Uterus (tissue), 4 donors: ENCODE results near the gene PHC2. TPM values are rescaled to one million over a fixed set of nuclear protein-coding genes. Genes with fewer than 3 reads are reported as not detected.

Experiments
- DNase-seq, 2 donors: peaks; one replicate each; pipeline ENCODE4 v3.0.0-alpha.2; 2019 to 2020
- H3K27ac ChIP-seq, 2 donors: fragments of 200-600 bp; sonication (generic); 1 replicate in 1 of 2; 2 replicates in 1 of 2; pipeline ENCODE4 v1.5.1; 2016 to 2018
- H3K27me3 ChIP-seq, 2 donors: fragments of 200-600 bp; sonication (generic); one replicate each; pipeline ENCODE4 v1.5.1; 2018 to 2019; ENCODE audit warnings: control low read depth in 1 of 2
- H3K36me3 ChIP-seq, 2 donors: fragments of 200-600 bp; sonication (generic); one replicate each; pipeline ENCODE4 v1.5.1; 2019; ENCODE audit warnings: control low read depth in 1 of 2
- H3K4me1 ChIP-seq, 2 donors: fragments of 200-600 bp; sonication (generic); one replicate each; pipeline ENCODE4 v1.5.1; 2018 to 2019; ENCODE audit warnings: control low read depth in 1 of 2
- H3K4me3 ChIP-seq, 2 donors: fragments of 200-600 bp; sonication (generic); 1 replicate in 1 of 2; 2 replicates in 1 of 2; pipeline ENCODE4 v1.5.1; 2018 to 2019; ENCODE audit warnings: mild to moderate bottlenecking in 1 of 2
- H3K9me3 ChIP-seq, 2 donors: fragments of 200-600 bp; sonication (generic); one replicate each; pipeline ENCODE4 v1.5.1; 2019; ENCODE audit warnings: control low read depth in 1 of 2
- POLR2A ChIP-seq, 2 donors: fragments of 450-650 bp; IDR thresholded peaks; one replicate each; pipeline ENCODE4 v1.6.1; 2016; ENCODE audit warnings: antibody characterized with exemption in 2 of 2, mild to moderate bottlenecking in 1 of 2, moderate library complexity in 1 of 2
- intact Hi-C: fragments of 100-400 bp; cut with DNase I; formaldehyde crosslinking; loops from one replicate; pipeline ENCODE4 v1.15.1; 2023; ENCODE audit warnings: low total_unique reads
- total RNA-seq, 4 donors: library from RNA; depleted of rRNA in 3 of 4; stranded (reverse); fragments of >200 nt in 3 of 4; gene quantifications; one replicate each; pipeline versions ENCODE4 v1.1.0 to v1.2.4, GENCODE V29; 2014 to 2023
- TF ChIP-seq, protein P1 (sequence below), 4 experiments: fragments of 200-600 bp in 2 of 4; fragments of 450-650 bp in 2 of 4; sonication (generic) in 2 of 4; IDR thresholded peaks; one replicate each; pipeline ENCODE4 v1.5.1; 2016 to 2019; ENCODE audit warnings: antibody characterized with exemption in 4 of 4, mild to moderate bottlenecking in 2 of 4, moderate library complexity in 1 of 4
- donor health status: DM: yes; HTN: yes; CAD: no.

The PHC2 gene
- total RNA-seq, 4 donors from 2014 or later: 51.5 to 203 (median 102) TPM

DNA sequence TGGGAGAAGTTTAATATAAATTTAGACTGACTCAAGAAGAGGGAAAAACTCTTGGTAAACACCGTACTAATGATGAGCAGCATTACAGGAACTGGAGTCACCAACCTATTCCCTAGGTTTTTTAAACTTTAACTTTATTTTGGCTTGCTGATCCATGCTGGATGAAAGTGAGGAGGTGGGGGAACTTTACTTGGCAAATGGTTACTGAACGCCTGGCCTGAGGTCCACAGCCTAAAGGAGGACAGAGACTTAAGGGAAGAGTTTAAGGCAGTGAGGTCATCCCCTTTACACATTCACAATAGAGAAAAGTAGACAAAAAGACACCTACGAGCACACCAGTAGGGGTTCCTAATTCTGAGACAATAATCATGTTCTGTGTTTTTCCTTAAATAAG is 84.4 kb downstream of the PHC2 start:
- intact Hi-C loops: no loop called here
- peak overlapping the region in 1 of 2 donors; percentile 95 for H3K4me3 ChIP-seq
- H3K36me3 ChIP-seq: no peaks in the 10 kb centered on the region
- peak overlapping the region; percentile 99 for H3K27ac ChIP-seq
- DNase-seq: no peak
- TF ChIP-seq POLR2A (IDR thresholded peaks at IDR 0.05): no peak
- TF ChIP-seq, protein P1, sequence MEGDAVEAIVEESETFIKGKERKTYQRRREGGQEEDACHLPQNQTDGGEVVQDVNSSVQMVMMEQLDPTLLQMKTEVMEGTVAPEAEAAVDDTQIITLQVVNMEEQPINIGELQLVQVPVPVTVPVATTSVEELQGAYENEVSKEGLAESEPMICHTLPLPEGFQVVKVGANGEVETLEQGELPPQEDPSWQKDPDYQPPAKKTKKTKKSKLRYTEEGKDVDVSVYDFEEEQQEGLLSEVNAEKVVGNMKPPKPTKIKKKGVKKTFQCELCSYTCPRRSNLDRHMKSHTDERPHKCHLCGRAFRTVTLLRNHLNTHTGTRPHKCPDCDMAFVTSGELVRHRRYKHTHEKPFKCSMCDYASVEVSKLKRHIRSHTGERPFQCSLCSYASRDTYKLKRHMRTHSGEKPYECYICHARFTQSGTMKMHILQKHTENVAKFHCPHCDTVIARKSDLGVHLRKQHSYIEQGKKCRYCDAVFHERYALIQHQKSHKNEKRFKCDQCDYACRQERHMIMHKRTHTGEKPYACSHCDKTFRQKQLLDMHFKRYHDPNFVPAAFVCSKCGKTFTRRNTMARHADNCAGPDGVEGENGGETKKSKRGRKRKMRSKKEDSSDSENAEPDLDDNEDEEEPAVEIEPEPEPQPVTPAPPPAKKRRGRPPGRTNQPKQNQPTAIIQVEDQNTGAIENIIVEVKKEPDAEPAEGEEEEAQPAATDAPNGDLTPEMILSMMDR (IDR thresholded peaks at IDR 0.05): no peak
- H3K27me3 ChIP-seq: no peaks in the 10 kb centered on the region
- peaks cover 13 to 16% of the 10 kb centered on the region in 2 donors for H3K4me1 ChIP-seq
- no peaks in the 10 kb centered on the region for H3K9me3 ChIP-seq

DNA sequence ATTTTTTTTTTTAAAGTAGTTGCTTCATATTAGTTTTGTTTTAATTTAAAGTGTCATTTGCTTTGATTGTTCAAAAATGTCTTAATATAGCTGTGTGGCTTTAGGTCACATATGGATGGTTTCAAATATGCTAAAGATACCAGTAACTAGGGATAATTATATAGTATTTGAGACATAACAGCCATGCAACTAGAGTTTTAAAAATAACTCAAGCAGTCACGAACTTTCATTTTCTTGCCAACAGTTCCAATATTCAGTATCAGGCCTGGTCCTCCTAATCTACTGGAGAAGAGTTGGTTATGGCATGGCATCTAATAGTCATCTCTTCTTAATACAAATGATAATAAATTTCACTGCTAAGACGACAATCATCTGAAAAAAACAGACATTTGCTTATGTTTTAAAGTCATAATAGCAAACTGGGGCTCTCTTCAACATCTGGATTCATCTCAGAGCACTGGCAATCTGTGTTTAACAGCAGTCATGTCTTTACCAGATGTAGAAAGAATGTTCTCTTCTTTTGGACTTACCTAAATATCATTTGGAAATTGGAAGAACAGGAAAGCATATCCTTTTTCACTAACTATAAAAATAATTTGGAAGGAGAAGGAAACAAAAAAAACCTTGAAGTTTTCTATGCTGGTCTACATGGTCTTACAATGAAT is 85.9 kb downstream of the PHC2 start:
- Histone ChIP-seq H3K4me3 (no peak overlapping the region), H3K36me3 (no peaks in the 10 kb centered on the region), H3K27me3 (no peaks in the 10 kb centered on the region), H3K9me3 (no peaks in the 10 kb centered on the region), H3K4me1 (peaks cover 25 to 29% of the 10 kb centered on the region in 2 donors), H3K27ac (peak overlapping the region; percentile 99)
- TF ChIP-seq, protein P1 (IDR thresholded peaks at IDR 0.05): no peak
- no peak for TF ChIP-seq POLR2A (IDR thresholded peaks at IDR 0.05)
- no peak for DNase-seq
- intact Hi-C loops: no loop called here

DNA sequence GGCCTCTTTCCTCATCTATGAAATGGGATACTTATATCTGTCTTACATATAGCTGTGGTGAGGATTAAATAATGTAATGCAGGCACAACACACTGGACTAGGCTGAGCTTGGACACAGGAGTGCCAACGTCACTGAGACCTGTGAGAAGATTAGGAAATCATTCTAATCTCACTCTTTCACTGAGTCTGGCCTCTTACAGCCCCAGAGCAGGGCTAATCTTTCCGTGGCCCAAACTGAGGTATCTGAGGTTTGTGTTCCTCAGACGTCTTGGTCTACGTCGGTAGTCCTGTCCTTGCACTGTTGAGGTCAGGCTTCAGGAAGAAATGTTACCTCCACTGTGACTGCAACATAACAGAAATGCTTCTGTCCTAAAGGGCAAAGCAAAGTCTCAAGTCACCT is 87.4 kb downstream of the PHC2 start:
- no peaks in the 10 kb centered on the region for H3K36me3 ChIP-seq
- peaks cover 36 to 39% of the 10 kb centered on the region in 2 donors for H3K4me1 ChIP-seq
- no peak for DNase-seq
- H3K27me3 ChIP-seq: no peaks in the 10 kb centered on the region
- no peak overlapping the region for H3K4me3 ChIP-seq
- intact Hi-C loops: no loop called here
- peak overlapping the region; percentile 99 for H3K27ac ChIP-seq
- H3K9me3 ChIP-seq: no peaks in the 10 kb centered on the region
- TF ChIP-seq, protein P1 (IDR thresholded peaks at IDR 0.05): no peak
- no peak for TF ChIP-seq POLR2A (IDR thresholded peaks at IDR 0.05)

DNA sequence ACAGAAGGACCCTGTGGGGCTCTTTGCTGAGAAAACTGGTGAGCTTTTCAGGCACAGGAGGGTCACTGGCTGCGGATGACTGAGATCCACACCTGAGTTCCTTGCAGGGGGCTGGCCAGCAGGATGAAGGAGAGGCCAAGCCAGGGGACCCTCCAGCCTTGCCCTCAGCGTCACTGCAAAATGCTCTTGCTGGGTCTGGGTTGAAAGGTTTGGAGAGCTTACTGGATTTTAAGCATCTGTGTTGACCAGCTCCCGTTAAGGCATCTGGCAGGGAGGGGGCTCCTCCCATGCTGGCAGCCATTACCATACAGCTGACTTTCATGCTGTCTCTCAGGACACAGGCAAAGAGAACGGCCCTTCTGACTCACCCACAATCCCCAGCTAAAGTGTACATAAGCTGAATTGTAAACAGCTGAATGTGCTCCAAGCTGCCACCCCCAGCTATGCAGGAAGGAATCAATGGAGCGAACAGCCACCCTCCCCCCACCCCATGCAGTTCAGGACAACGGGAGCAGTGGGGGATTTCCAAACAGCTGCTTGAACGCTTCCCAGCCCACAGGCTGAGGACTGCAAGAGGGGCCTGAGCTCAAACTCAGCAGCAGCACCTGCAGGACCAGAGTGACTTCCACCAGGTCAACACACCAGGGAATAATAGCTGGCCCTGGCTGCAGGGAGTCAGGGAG is 88.7 kb downstream of the PHC2 start:
- Histone ChIP-seq H3K27me3 (no peaks in the 10 kb centered on the region), H3K36me3 (no peaks in the 10 kb centered on the region), H3K4me3 (peak overlapping the region in 1 of 2 donors; percentile 3), H3K9me3 (no peaks in the 10 kb centered on the region), H3K27ac (peak overlapping the region; percentile 75 to 88), H3K4me1 (peaks cover 42 to 43% of the 10 kb centered on the region in 2 donors)
- DNase-seq: peak; percentile 75 to 79
- intact Hi-C loops: no loop called here
- TF ChIP-seq, protein P1 (IDR thresholded peaks at IDR 0.05): no peak
- TF ChIP-seq POLR2A (IDR thresholded peaks at IDR 0.05): no peak

DNA sequence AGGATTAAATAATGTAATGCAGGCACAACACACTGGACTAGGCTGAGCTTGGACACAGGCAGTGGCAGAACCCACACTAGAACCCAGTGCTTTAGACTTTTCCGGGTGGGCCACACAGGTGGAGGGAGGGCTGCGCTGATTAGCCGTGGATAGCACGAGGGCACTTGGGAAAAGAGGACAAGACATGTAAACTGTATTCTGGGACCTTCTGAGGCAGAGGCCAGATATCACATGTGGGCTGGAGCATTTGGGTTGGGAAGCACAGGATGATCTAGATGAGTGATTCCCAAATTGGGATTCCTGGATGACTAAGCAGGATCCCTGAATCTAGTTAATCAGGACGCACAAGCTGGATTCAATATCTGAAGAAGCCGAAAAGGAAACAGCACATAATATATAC is 89.7 kb downstream of the PHC2 start:
- Histone ChIP-seq H3K4me1 (peaks cover 42 to 49% of the 10 kb centered on the region in 2 donors), H3K27ac (peak overlapping the region; percentile 75 to 88), H3K27me3 (no peaks in the 10 kb centered on the region), H3K4me3 (no peak overlapping the region), H3K9me3 (no peaks in the 10 kb centered on the region), H3K36me3 (no peaks in the 10 kb centered on the region)
- intact Hi-C loops: no loop called here
- no peak for DNase-seq
- no peak for TF ChIP-seq POLR2A (IDR thresholded peaks at IDR 0.05)
- TF ChIP-seq, protein P1 (IDR thresholded peaks at IDR 0.05): no peak
